HepG2 (cell line): Measurements from ENCODE around the gene MORN1. TPM values are rescaled to one million over a fixed set of nuclear protein-coding genes. Genes with fewer than 3 reads are reported as not detected.

Source experiments
- FLYWCH1 ChIP-seq: sonication (generic); formaldehyde crosslinking; IDR thresholded peaks from 2 replicates; pipeline ENCODE4 v1.8.1; 2023; ENCODE audit warnings: mild to moderate bottlenecking, missing genetic modification reagents
- ZNF660 ChIP-seq: sonication (generic); formaldehyde crosslinking; IDR thresholded peaks from 2 replicates; pipeline ENCODE4 v1.5.1; 2020; ENCODE audit warnings: mild to moderate bottlenecking, low read depth, missing genetic modification reagents, borderline replicate concordance
- polyA plus RNA-seq, 8 experiments: library from polyadenylated mRNA; depleted of rRNA in 3 of 8; stranded (reverse) in 7 of 8; unstranded in 1 of 8; fragments of >200 nt; fragmentation: Illumina TruSeq in 4 of 8; extraction: Trizol in 4 of 8; gene quantifications; 2 replicates each; pipeline versions ENCODE4 v1.2.1 to v1.2.3, GENCODE V29; 2011 to 2016; ENCODE audit warnings: low read depth in 4 of 8, missing spikeins in 1 of 8, mixed read lengths in 1 of 8; ENCODE audit not compliant: insufficient read depth in 1 of 8
- total RNA-seq, 5 experiments: library from RNA; depleted of rRNA; stranded (reverse); fragments of >200 nt; fragmentation: Illumina TruSeq; extraction: Trizol; gene quantifications; 2 replicates each; pipeline ENCODE4 v1.2.3, GENCODE V29; 2016; ENCODE audit warnings: low read depth in 1 of 5
- TF ChIP-seq, protein P1 (sequence below): sonication (generic); formaldehyde crosslinking; IDR thresholded peaks from one replicate; pipeline ENCODE4 v1.5.1; 2020; ENCODE audit warnings: mild to moderate bottlenecking, missing genetic modification reagents; ENCODE audit errors: not compliant biosample characterization
- TF ChIP-seq, protein P2 (sequence below): sonication (generic); formaldehyde crosslinking; IDR thresholded peaks from 2 replicates; pipeline ENCODE4 v1.4.0; 2020; ENCODE audit warnings: missing genetic modification reagents, borderline replicate concordance
- TF ChIP-seq, protein P3 (sequence below): sonication (generic); formaldehyde crosslinking; IDR thresholded peaks from 2 replicates; pipeline ENCODE4 v1.8.1; 2023; ENCODE audit warnings: mild to moderate bottlenecking, inconsistent platforms, moderate library complexity, missing genetic modification reagents, borderline replicate concordance
- TF ChIP-seq, protein P4 (sequence below): sonication (generic); formaldehyde crosslinking; IDR thresholded peaks from 2 replicates; pipeline ENCODE4 v1.5.0; 2020; ENCODE audit warnings: missing genetic modification reagents
- TF ChIP-seq, protein P5 (sequence below): sonication (generic); formaldehyde crosslinking; IDR thresholded peaks from 2 replicates; pipeline ENCODE4 v1.4.0; 2020; ENCODE audit warnings: missing genetic modification reagents, mild to moderate bottlenecking, borderline replicate concordance

The MORN1 gene
- total and polyA plus RNA-seq, 2 of the 13 experiments (the other 11 are each of a cell fraction or from before 2014, with no cell fraction given) = 3.1 to 6.5 TPM

DNA sequence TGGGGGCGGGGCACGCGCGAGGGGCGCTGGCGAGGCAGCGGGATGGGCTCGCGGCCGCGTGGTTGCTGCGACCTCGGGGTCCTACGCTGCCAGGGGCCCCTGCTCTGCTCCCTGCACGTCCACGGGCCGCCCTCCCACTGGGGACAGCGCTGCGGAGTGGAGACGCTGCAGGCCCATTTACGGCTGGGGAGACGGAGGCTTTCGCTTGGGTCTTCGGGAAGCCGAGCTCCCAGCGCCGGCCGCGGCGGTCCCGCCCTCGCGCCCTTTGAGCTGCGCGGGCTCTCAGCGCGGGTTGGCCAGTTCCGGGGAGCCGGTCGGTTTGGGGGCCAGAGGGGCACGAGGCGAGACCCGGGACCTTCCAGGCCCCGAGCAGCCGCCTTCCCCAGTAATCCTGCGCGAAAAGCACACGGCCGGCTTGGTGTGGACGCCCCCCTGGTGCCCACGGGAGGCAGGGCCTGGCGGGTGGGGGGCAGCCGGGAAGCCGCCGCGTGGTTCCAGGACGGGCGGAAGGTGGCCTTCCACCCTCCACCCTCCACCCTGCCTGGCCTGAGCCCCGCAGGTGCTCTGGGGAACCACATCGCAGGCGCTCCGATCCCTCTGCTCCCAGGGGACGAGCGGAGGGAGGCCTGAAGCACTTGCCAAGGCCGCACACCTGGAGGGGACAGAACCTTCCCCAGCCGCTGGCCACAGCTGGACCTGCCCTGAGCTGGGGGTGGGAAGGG, 21.6 kb upstream of the MORN1 start (continued):
- TF ChIP-seq, protein P1, sequence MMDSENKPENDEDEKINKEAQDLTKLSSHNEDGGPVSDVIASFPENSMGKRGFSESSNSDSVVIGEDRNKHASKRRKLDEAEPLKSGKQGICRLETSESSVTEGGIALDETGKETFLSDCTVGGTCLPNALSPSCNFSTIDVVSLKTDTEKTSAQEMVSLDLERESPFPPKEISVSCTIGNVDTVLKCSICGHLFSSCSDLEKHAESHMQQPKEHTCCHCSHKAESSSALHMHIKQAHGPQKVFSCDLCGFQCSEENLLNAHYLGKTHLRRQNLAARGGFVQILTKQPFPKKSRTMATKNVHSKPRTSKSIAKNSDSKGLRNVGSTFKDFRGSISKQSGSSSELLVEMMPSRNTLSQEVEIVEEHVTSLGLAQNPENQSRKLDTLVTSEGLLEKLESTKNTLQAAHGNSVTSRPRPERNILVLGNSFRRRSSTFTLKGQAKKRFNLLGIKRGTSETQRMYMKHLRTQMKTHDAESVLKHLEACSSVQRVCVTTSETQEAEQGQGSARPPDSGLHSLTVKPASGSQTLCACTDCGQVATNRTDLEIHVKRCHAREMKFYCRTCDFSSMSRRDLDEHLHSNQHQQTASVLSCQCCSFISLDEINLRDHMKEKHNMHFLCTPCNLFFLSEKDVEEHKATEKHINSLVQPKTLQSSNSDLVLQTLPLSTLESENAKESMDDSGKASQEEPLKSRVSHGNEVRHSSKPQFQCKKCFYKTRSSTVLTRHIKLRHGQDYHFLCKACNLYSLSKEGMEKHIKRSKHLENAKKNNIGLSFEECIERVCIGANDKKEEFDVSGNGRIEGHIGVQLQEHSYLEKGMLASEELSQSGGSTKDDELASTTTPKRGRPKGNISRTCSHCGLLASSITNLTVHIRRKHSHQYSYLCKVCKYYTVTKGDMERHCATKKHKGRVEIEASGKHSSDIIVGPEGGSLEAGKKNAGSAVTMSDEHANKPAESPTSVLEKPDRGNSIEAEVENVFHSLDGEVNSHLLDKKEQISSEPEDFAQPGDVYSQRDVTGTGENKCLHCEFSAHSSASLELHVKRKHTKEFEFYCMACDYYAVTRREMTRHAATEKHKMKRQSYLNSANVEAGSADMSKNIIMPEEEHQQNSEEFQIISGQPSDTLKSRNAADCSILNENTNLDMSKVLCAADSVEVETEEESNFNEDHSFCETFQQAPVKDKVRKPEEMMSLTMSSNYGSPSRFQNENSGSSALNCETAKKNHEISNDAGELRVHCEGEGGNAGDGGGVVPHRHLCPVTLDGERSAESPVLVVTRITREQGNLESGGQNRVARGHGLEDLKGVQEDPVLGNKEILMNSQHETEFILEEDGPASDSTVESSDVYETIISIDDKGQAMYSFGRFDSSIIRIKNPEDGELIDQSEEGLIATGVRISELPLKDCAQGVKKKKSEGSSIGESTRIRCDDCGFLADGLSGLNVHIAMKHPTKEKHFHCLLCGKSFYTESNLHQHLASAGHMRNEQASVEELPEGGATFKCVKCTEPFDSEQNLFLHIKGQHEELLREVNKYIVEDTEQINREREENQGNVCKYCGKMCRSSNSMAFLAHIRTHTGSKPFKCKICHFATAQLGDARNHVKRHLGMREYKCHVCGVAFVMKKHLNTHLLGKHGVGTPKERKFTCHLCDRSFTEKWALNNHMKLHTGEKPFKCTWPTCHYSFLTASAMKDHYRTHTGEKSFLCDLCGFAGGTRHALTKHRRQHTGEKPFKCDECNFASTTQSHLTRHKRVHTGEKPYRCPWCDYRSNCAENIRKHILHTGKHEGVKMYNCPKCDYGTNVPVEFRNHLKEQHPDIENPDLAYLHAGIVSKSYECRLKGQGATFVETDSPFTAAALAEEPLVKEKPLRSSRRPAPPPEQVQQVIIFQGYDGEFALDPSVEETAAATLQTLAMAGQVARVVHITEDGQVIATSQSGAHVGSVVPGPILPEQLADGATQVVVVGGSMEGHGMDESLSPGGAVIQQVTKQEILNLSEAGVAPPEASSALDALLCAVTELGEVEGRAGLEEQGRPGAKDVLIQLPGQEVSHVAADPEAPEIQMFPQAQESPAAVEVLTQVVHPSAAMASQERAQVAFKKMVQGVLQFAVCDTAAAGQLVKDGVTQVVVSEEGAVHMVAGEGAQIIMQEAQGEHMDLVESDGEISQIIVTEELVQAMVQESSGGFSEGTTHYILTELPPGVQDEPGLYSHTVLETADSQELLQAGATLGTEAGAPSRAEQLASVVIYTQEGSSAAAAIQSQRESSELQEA = peak; percentile 56
- TF ChIP-seq ZNF660 (CRISPR knock-in tag) (no peak), FLYWCH1 (CRISPR knock-in tag) (no peak)
- TF ChIP-seq, protein P2, sequence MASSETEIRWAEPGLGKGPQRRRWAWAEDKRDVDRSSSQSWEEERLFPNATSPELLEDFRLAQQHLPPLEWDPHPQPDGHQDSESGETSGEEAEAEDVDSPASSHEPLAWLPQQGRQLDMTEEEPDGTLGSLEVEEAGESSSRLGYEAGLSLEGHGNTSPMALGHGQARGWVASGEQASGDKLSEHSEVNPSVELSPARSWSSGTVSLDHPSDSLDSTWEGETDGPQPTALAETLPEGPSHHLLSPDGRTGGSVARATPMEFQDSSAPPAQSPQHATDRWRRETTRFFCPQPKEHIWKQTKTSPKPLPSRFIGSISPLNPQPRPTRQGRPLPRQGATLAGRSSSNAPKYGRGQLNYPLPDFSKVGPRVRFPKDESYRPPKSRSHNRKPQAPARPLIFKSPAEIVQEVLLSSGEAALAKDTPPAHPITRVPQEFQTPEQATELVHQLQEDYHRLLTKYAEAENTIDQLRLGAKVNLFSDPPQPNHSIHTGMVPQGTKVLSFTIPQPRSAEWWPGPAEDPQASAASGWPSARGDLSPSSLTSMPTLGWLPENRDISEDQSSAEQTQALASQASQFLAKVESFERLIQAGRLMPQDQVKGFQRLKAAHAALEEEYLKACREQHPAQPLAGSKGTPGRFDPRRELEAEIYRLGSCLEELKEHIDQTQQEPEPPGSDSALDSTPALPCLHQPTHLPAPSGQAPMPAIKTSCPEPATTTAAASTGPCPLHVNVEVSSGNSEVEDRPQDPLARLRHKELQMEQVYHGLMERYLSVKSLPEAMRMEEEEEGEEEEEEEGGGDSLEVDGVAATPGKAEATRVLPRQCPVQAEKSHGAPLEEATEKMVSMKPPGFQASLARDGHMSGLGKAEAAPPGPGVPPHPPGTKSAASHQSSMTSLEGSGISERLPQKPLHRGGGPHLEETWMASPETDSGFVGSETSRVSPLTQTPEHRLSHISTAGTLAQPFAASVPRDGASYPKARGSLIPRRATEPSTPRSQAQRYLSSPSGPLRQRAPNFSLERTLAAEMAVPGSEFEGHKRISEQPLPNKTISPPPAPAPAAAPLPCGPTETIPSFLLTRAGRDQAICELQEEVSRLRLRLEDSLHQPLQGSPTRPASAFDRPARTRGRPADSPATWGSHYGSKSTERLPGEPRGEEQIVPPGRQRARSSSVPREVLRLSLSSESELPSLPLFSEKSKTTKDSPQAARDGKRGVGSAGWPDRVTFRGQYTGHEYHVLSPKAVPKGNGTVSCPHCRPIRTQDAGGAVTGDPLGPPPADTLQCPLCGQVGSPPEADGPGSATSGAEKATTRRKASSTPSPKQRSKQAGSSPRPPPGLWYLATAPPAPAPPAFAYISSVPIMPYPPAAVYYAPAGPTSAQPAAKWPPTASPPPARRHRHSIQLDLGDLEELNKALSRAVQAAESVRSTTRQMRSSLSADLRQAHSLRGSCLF = no peak
- TF ChIP-seq, protein P3, sequence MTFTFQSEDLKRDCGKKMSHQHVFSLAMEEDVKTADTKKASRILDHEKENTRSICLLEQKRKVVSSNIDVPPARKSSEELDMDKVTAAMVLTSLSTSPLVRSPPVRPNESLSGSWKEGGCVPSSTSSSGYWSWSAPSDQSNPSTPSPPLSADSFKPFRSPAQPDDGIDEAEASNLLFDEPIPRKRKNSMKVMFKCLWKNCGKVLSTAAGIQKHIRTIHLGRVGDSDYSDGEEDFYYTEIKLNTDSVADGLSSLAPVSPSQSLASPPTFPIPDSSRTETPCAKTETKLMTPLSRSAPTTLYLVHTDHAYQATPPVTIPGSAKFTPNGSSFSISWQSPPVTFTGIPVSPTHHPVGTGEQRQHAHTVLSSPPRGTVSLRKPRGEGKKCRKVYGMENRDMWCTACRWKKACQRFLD (CRISPR knock-in tag) = peak; percentile 70; the same call in 1 of the 2 replicates
- TF ChIP-seq, protein P4, sequence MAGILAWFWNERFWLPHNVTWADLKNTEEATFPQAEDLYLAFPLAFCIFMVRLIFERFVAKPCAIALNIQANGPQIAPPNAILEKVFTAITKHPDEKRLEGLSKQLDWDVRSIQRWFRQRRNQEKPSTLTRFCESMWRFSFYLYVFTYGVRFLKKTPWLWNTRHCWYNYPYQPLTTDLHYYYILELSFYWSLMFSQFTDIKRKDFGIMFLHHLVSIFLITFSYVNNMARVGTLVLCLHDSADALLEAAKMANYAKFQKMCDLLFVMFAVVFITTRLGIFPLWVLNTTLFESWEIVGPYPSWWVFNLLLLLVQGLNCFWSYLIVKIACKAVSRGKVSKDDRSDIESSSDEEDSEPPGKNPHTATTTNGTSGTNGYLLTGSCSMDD (CRISPR knock-in tag) = no peak
- TF ChIP-seq, protein P5, sequence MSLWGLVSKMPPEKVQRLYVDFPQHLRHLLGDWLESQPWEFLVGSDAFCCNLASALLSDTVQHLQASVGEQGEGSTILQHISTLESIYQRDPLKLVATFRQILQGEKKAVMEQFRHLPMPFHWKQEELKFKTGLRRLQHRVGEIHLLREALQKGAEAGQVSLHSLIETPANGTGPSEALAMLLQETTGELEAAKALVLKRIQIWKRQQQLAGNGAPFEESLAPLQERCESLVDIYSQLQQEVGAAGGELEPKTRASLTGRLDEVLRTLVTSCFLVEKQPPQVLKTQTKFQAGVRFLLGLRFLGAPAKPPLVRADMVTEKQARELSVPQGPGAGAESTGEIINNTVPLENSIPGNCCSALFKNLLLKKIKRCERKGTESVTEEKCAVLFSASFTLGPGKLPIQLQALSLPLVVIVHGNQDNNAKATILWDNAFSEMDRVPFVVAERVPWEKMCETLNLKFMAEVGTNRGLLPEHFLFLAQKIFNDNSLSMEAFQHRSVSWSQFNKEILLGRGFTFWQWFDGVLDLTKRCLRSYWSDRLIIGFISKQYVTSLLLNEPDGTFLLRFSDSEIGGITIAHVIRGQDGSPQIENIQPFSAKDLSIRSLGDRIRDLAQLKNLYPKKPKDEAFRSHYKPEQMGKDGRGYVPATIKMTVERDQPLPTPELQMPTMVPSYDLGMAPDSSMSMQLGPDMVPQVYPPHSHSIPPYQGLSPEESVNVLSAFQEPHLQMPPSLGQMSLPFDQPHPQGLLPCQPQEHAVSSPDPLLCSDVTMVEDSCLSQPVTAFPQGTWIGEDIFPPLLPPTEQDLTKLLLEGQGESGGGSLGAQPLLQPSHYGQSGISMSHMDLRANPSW (CRISPR knock-in tag) = no peak
